Measurements from ENCODE around the gene KRTAP9-6. TPM values are rescaled to one million over a fixed set of nuclear protein-coding genes. Genes with fewer than 3 reads are reported as not detected.
"Not testable (repeated sequence)": the region's sequence is repeated elsewhere in the genome, so short reads cannot be mapped to it uniquely, and the experiment has no call there.

Gene KRTAP9-6
- polyA plus RNA-seq, 1 of the 3 experiments (the other 2 are of a cell fraction) = not detected

GRCh38 chr17:41223821-41224220, 41.4 kb upstream of the KRTAP9-6 start:
- no peak for DNase-seq
- WGBS (ENCODE audit: low lambda C conversion rate) = 6% methylated on average over 2 of the region's 2 CpGs

GRCh38 chr17:41226051-41226450, 39.1 kb upstream of the KRTAP9-6 start:
- 26% methylated on average over 6 of the region's 6 CpGs for WGBS (ENCODE audit: low lambda C conversion rate)
- Histone ChIP-seq H3K36me3 (replicated peaks in 1 of 2; ENCODE audit: control insufficient read depth in 1 of 2, insufficient read depth in 2 of 2, low read length in 1 of 2) (no peaks in the 10 kb centered on the region), H3K9ac (no peak overlapping the region), H3K79me2 (ENCODE audit: insufficient read depth) (no peaks in the 10 kb centered on the region), H4K20me1 (ENCODE audit: insufficient read depth) (no peaks in the 10 kb centered on the region), H3K4me1 (ENCODE audit: control insufficient read depth in 1 of 2, insufficient read depth in 2 of 2, low read depth in 1 of 2, low read length in 1 of 2) (no peaks in the 10 kb centered on the region), H3K9me3 (no peaks in the 10 kb centered on the region), H3K4me2 (no peak overlapping the region), H3K4me3 (ENCODE audit: low read depth in 2 of 2, low read length in 1 of 2) (no peak overlapping the region), H3K27ac (ENCODE audit: low read depth in 2 of 2, low read length in 1 of 2) (no peak overlapping the region), H3F3A (replicated peaks; ENCODE audit: insufficient read depth) (no peaks in the 10 kb centered on the region), H2AFZ (ENCODE audit: low read depth) (no peak overlapping the region), H3K27me3 (ENCODE audit: insufficient read depth) (peaks cover 22% of the 10 kb centered on the region; the same call in 1 of the 2 replicates), H3K9me2 (no peaks in the 10 kb centered on the region)
- POLR2A ChIA-PET = no interaction called here
- CTCF ChIA-PET = interaction anchor here (0.6 to 0.7 kb wide), 2 partner anchors 140 to 502 kb away, joined by 3 to 4 read pairs; no protein-coding TSS in a partner anchor
- no peak for TF ChIP-seq MAX (IDR thresholded peaks at IDR 0.05; ENCODE audit: low read depth)
- no peak for TF ChIP-seq ELF1 (IDR thresholded peaks at IDR 0.05)
- DNase-seq = no peak

More at GRCh38 chr17:41223821-41224220, 41.4 kb upstream of the KRTAP9-6 start:
- no peak overlapping the region for H3K4me2 ChIP-seq
- H3K27me3 ChIP-seq (ENCODE audit: insufficient read depth) = peaks cover under 1% of the 10 kb centered on the region; the same call in 1 of the 2 replicates
- no peaks in the 10 kb centered on the region for H3F3A ChIP-seq (replicated peaks; ENCODE audit: insufficient read depth)
- no peak overlapping the region for H2AFZ ChIP-seq (ENCODE audit: low read depth)
- TF ChIP-seq USF1 (IDR thresholded peaks at IDR 0.05; ENCODE audit: borderline replicate concordance, low read depth) (no peak), GABPA (IDR thresholded peaks at IDR 0.05; ENCODE audit: low read depth) (no peak), ELF1 (IDR thresholded peaks at IDR 0.05) (no peak), CTCF (IDR thresholded peaks at IDR 0.05) (no peak)
- TF ChIP-seq, protein P1, sequence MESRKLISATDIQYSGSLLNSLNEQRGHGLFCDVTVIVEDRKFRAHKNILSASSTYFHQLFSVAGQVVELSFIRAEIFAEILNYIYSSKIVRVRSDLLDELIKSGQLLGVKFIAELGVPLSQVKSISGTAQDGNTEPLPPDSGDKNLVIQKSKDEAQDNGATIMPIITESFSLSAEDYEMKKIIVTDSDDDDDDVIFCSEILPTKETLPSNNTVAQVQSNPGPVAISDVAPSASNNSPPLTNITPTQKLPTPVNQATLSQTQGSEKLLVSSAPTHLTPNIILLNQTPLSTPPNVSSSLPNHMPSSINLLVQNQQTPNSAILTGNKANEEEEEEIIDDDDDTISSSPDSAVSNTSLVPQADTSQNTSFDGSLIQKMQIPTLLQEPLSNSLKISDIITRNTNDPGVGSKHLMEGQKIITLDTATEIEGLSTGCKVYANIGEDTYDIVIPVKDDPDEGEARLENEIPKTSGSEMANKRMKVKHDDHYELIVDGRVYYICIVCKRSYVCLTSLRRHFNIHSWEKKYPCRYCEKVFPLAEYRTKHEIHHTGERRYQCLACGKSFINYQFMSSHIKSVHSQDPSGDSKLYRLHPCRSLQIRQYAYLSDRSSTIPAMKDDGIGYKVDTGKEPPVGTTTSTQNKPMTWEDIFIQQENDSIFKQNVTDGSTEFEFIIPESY (IDR thresholded peaks at IDR 0.05; ENCODE audit: borderline replicate concordance, low read depth) = no peak
- no peaks in the 10 kb centered on the region for H3K36me3 ChIP-seq (replicated peaks in 1 of 2; ENCODE audit: control insufficient read depth in 1 of 2, insufficient read depth in 2 of 2, low read length in 1 of 2)
- no peak overlapping the region for H3K27ac ChIP-seq (ENCODE audit: low read depth in 2 of 2, low read length in 1 of 2)
- CTCF ChIA-PET = no interaction called here
- H3K9me3 ChIP-seq = no peaks in the 10 kb centered on the region
- POLR2A ChIA-PET = no interaction called here
- no peaks in the 10 kb centered on the region for H3K4me1 ChIP-seq (ENCODE audit: control insufficient read depth in 1 of 2, insufficient read depth in 2 of 2, low read depth in 1 of 2, low read length in 1 of 2)
- no peaks in the 10 kb centered on the region for H3K79me2 ChIP-seq (ENCODE audit: insufficient read depth)
- H3K4me3 ChIP-seq (ENCODE audit: low read depth in 2 of 2, low read length in 1 of 2) = no peak overlapping the region
- no peaks in the 10 kb centered on the region for H4K20me1 ChIP-seq (ENCODE audit: insufficient read depth)
- H3K9ac ChIP-seq = no peak overlapping the region
- H3K9me2 ChIP-seq = no peaks in the 10 kb centered on the region

DNA sequence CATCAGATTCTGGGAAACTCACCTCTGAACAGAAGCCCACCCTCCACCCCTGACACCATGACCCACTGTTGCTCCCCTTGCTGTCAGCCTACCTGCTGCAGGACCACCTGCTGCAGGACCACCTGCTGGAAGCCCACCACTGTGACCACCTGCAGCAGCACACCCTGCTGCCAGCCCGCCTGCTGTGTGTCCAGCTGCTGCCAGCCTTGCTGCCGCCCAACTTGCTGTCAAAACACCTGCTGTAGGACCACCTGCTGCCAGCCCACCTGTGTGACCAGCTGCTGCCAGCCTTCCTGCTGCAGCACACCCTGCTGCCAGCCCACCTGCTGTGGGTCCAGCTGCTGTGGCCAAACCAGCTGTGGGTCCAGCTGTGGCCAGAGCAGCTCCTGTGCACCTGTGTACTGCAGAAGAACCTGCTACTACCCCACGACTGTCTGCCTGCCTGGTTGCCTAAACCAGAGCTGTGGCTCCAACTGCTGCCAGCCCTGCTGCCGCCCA, 38.5 kb upstream of the KRTAP9-6 start, which contains the start of gene KRTAP9-2:
Gene KRTAP9-2, plus strand, starts transcription at position 51 of the 498 bp plus-strand sequence. Its CDS starts 7 bp downstream, at position 58.
- H3K4me3 ChIP-seq (ENCODE audit: low read depth in 2 of 2, low read length in 1 of 2); H3K36me3 ChIP-seq (replicated peaks in 1 of 2; ENCODE audit: control insufficient read depth in 1 of 2, insufficient read depth in 2 of 2, low read length in 1 of 2); H3K79me2 ChIP-seq (ENCODE audit: insufficient read depth); POLR2A ChIA-PET; CTCF ChIA-PET; H3K4me1 ChIP-seq (ENCODE audit: control insufficient read depth in 1 of 2, insufficient read depth in 2 of 2, low read depth in 1 of 2, low read length in 1 of 2); H3F3A ChIP-seq (replicated peaks; ENCODE audit: insufficient read depth); DNase-seq; H3K27ac ChIP-seq (ENCODE audit: low read depth in 2 of 2, low read length in 1 of 2); H3K4me2 ChIP-seq; H4K20me1 ChIP-seq (ENCODE audit: insufficient read depth); H3K9me2 ChIP-seq; H3K9ac ChIP-seq; H2AFZ ChIP-seq (ENCODE audit: low read depth); H3K9me3 ChIP-seq: not testable (repeated sequence)
- H3K27me3 ChIP-seq (ENCODE audit: insufficient read depth) = peaks cover 22% of the 10 kb centered on the region; the same call in 1 of the 2 replicates
- WGBS (ENCODE audit: low lambda C conversion rate) = no CpG with 5 or more reads among the region's 4 CpGs

All from SK-N-SH (cell line).